Neural crest cell (in vitro differentiated cells): ENCODE measurements around the gene APOBEC3G. TPM values are rescaled to one million over a fixed set of nuclear protein-coding genes. Genes with fewer than 3 reads are reported as not detected.

ENCODE experiments used
- DNase-seq: peaks from one replicate; pipeline ENCODE4 v3.0.0; 2021; ENCODE audit warnings: low read depth, mixed read lengths, low spot score
- H3K27ac Mint-ChIP-seq: one replicate; pipeline ENCODE4 v1.8.0; 2021; ENCODE audit warnings: mild to moderate bottlenecking, mixed read lengths; ENCODE audit not compliant: unreplicated experiment
- H3K27me3 Mint-ChIP-seq: 2 replicates; pipeline ENCODE4 v1.8.0; 2021; ENCODE audit warnings: low read depth, mild to moderate bottlenecking, mixed read lengths
- H3K36me3 Mint-ChIP-seq: 2 replicates; pipeline ENCODE4 v1.8.0; 2021; ENCODE audit warnings: low read depth, mild to moderate bottlenecking, mixed read lengths
- H3K4me1 Mint-ChIP-seq: 2 replicates; pipeline ENCODE4 v1.8.0; 2021; ENCODE audit warnings: mixed read lengths
- H3K4me3 Mint-ChIP-seq: one replicate; pipeline ENCODE4 v1.8.0; 2021; ENCODE audit warnings: mild to moderate bottlenecking, mixed read lengths
- H3K9me3 Mint-ChIP-seq: 2 replicates; pipeline ENCODE4 v1.8.0; 2021; ENCODE audit warnings: mixed read lengths
- total RNA-seq: library from RNA; stranded (reverse); gene quantifications from 2 replicates; pipeline ENCODE4 v1.2.1, GENCODE V29; 2021
- TF ChIP-seq, protein P1 (sequence below): fragments of 200-600 bp; sonication (generic); conservative IDR thresholded peaks from 2 replicates; pipeline ENCODE4 v1.5.0; 2021; ENCODE audit warnings: antibody characterized with exemption, mild to moderate bottlenecking

APOBEC3G gene
- total RNA-seq, 1 donor from 2014 or later: 1.3 TPM

DNA sequence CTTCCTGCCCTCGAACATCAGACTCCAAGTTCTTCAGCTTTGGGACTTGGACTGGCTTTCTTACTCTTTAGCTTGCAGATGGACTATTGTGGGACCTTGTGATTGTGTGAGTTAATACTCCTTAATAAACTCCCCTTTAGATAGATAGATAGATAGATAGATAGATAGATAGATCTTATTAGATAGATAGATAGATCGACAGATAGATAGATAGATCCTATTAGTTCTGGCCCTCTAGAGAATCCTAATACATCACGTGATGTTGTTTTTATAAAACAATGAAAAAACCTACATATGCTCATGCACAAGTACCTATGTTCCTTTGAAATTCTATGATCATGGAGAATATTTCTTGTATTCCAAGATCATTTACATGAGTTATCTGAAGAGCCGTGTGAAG is 43.9 kb downstream of the APOBEC3G start:
- no peaks in the 10 kb centered on the region for H3K9me3 Mint-ChIP-seq
- no peak for DNase-seq
- H3K27me3 Mint-ChIP-seq: peaks cover 14% of the 10 kb centered on the region
- H3K4me1 Mint-ChIP-seq: peaks cover 17% of the 10 kb centered on the region
- H3K27ac Mint-ChIP-seq: no peak overlapping the region
- TF ChIP-seq, protein P1, sequence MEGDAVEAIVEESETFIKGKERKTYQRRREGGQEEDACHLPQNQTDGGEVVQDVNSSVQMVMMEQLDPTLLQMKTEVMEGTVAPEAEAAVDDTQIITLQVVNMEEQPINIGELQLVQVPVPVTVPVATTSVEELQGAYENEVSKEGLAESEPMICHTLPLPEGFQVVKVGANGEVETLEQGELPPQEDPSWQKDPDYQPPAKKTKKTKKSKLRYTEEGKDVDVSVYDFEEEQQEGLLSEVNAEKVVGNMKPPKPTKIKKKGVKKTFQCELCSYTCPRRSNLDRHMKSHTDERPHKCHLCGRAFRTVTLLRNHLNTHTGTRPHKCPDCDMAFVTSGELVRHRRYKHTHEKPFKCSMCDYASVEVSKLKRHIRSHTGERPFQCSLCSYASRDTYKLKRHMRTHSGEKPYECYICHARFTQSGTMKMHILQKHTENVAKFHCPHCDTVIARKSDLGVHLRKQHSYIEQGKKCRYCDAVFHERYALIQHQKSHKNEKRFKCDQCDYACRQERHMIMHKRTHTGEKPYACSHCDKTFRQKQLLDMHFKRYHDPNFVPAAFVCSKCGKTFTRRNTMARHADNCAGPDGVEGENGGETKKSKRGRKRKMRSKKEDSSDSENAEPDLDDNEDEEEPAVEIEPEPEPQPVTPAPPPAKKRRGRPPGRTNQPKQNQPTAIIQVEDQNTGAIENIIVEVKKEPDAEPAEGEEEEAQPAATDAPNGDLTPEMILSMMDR: no peak
- no peaks in the 10 kb centered on the region for H3K36me3 Mint-ChIP-seq
- H3K4me3 Mint-ChIP-seq: no peak overlapping the region

DNA sequence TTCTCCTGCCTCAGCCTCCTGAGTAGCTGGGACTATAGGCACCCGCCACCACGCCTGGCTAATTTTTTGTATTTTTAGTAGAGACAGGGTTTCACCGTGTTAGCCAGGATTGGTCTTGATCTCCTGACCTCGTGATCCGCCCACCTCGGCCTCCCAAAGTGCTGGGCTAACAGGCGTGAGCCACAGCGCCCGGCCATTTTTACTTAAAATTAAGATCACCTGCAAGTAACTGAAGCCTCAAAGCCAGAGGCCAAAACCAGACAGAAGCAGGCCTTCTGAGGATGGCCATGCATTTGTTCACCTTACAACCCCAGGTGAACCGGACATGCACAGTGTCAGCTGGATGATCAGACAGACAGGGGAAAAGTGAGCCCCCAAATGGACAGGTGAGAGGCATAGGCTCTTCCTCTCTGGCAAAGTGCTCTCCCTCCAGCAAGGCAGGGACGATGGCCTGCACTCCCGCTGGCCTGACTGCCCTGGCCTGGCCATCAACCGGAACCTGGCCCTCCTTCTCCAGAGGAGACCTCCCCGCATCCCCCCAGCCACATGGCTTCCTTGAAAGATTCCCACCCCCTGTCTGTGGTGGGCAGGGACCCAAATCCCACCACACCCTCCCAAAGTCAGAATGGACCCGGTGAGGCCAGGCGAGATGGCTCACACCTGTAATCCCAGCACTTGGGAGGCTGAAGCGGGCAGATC is 45.8 kb downstream of the APOBEC3G start:
- TF ChIP-seq, protein P1: no peak
- no peak for DNase-seq
- no peak overlapping the region for H3K4me3 Mint-ChIP-seq

DNA sequence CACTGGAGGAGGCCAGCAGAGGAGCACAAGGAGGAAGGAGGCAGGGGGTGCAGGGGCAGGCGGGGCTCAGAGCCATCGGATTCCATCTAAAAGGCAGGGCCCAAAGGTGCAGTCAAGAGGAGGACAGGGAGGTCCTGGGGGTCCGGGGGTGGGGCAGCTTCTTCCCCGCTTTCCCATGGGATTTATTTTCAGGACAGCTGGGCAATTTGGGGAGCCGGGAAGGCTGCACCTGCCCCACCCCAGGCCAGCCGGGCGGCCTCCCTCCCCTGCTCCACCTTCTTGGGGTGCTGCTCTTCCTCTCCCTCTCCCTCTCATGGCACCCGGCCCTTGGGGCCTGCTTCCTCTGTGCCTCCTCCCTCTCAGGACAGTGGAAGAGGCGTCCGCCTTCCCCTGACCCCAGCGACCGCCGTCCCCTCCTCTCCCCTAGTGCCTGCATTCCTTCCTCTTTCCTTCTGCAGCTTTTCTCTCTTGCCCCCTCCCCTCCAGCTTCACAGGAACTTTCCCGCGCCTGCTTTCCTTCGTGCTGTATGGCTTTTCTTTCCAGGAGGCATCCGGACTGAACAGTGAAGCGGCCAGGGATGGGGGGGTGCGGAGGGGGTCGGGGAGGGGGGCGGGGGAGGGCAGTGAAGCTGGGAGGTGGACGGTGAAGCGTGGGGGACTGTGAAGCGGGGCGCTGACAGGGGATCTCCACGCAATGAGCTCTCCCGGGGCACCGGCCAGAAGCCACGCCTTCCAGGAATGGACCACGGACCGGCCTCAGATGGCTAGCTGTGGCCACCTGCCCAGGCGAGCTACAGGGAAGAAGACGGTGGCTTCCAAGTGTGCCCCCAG is 46.9 kb downstream of the APOBEC3G start:
- Mint-ChIP-seq H3K36me3 (no peaks in the 10 kb centered on the region), H3K27me3 (no peaks in the 10 kb centered on the region), H3K27ac (no peak overlapping the region), H3K4me1 (peaks cover 14% of the 10 kb centered on the region), H3K9me3 (no peaks in the 10 kb centered on the region), H3K4me3 (no peak overlapping the region)
- DNase-seq: no peak
- TF ChIP-seq, protein P1: no peak

More for the DNA sequence above, 45.8 kb downstream of the APOBEC3G start:
- no peak overlapping the region for H3K27ac Mint-ChIP-seq
- H3K9me3 Mint-ChIP-seq: no peaks in the 10 kb centered on the region
- H3K27me3 Mint-ChIP-seq: peaks cover under 1% of the 10 kb centered on the region
- H3K36me3 Mint-ChIP-seq: no peaks in the 10 kb centered on the region
- H3K4me1 Mint-ChIP-seq: peaks cover 12% of the 10 kb centered on the region

DNA sequence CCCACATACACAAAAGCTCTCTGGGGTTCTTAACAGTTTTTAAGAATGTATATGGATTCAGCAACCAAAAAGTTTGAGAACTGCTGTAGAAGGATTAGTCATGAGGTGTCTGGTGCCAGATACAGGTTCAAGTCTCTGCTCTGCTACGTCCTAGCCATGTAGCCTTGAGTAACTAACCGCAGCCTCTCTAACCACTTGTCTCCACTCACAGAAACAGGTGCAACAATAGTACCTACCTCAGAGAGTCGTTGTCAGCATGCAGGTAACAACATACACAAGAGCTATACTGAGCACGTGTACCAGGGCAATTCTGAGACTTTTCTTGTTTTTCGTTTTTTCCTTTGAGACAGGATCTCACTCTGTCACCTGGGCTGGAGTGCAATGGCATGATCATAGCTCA is 48.5 kb downstream of the APOBEC3G start:
- TF ChIP-seq, protein P1: no peak
- DNase-seq: no peak
- no peaks in the 10 kb centered on the region for H3K9me3 Mint-ChIP-seq

DNA sequence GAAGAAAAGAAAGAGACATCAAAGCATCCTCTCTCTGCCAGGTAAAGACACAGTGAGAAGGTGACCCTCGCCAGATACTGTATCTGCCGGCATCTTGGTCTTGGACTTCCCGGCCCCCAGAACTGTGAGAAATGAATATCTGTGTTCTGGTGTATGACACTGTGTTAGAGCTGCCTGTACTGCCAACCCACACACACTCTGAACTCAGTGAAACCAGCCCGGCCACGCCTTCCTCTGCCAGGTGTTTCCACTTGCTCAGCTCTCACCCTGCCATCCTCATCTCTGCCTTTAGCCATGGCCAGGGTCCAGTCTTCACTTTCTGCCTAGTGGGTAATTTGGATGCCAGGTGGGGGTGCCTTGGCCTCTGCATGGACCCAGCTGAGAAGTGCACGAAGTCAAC is 51.4 kb downstream of the APOBEC3G start:
- DNase-seq: no peak
- H3K4me1 Mint-ChIP-seq: peaks cover 44% of the 10 kb centered on the region
- no peaks in the 10 kb centered on the region for H3K9me3 Mint-ChIP-seq
- H3K27ac Mint-ChIP-seq: no peak overlapping the region
- TF ChIP-seq, protein P1: no peak
- peaks cover 2% of the 10 kb centered on the region for H3K27me3 Mint-ChIP-seq
- no peak overlapping the region for H3K4me3 Mint-ChIP-seq
- H3K36me3 Mint-ChIP-seq: no peaks in the 10 kb centered on the region

More for the DNA sequence above, 48.5 kb downstream of the APOBEC3G start:
- Mint-ChIP-seq H3K4me3 (no peak overlapping the region), H3K27ac (no peak overlapping the region), H3K36me3 (no peaks in the 10 kb centered on the region), H3K27me3 (no peaks in the 10 kb centered on the region), H3K4me1 (peaks cover 31% of the 10 kb centered on the region)
